CD4-positive, alpha-beta T cell (primary cell): ENCODE data around the gene PIK3R1. TPM values are rescaled to one million over a fixed set of nuclear protein-coding genes. Genes with fewer than 3 reads are reported as not detected.

Source experiments
- ATAC-seq: fragments of 200-7000 bp; cut with Tn5 transposase; one replicate; pipeline ENCODE4 v1.10.0; 2022; ENCODE audit warnings: mild to moderate bottlenecking; ENCODE audit not compliant: poor library complexity
- CTCF ChIA-PET: fragments of 350-600 bp; sonication (Branson Sonifier 250); formaldehyde crosslinking; loops from one replicate; lab custom pipeline; 2021; ENCODE audit warnings: antibody characterized with exemption, inconsistent platforms; lab: Charles Lee
- POLR2A ChIA-PET: fragments of 350-600 bp; sonication (Branson Sonifier 250); formaldehyde crosslinking; loops from one replicate; lab custom pipeline; 2021; ENCODE audit warnings: antibody characterized with exemption, inconsistent platforms; lab: Charles Lee
- DNase-seq, 14 experiments: peaks; one replicate each; pipeline ENCODE4 v3.0.0-alpha.2; 2013 to 2020; ENCODE audit warnings: mixed read lengths in 2 of 14
- H3K27ac ChIP-seq, 2 donors: one replicate each; pipeline versions ENCODE4 v1.5.1 to v1.7.0; 2013; ENCODE audit warnings: low read length in 2 of 2, low read depth in 1 of 2, mild to moderate bottlenecking in 1 of 2
- H3K27me3 ChIP-seq, 2 experiments: 1 replicate in 1 of 2; 2 replicates in 1 of 2; pipeline versions ENCODE4 v1.6.1 to v1.7.0; 2013; ENCODE audit warnings: low read length in 2 of 2, control low read depth in 1 of 2, mild to moderate bottlenecking in 1 of 2, moderate library complexity in 1 of 2; ENCODE audit not compliant: insufficient read depth in 2 of 2, control insufficient read depth in 1 of 2
- H3K36me3 ChIP-seq: one replicate; pipeline ENCODE4 v1.6.1; 2013; ENCODE audit warnings: low read length, control low read depth; ENCODE audit not compliant: insufficient read depth
- H3K4me1 ChIP-seq: one replicate; pipeline ENCODE4 v1.6.1; 2013; ENCODE audit warnings: low read length, control low read depth; ENCODE audit not compliant: insufficient read depth
- H3K4me3 ChIP-seq: one replicate; pipeline ENCODE4 v1.5.1; 2013; ENCODE audit warnings: mild to moderate bottlenecking, low read length, moderate library complexity
- H3K9me3 ChIP-seq, 2 experiments: 1 replicate in 1 of 2; 2 replicates in 1 of 2; pipeline versions ENCODE4 v1.6.1 to v1.7.0; 2013; ENCODE audit warnings: low read length in 2 of 2, mild to moderate bottlenecking in 2 of 2, control low read depth in 1 of 2, moderate library complexity in 1 of 2; ENCODE audit not compliant: control insufficient read depth in 1 of 2, insufficient read depth in 1 of 2
- H3K27ac Mint-ChIP-seq: one replicate; pipeline ENCODE4 v1.8.0; 2020; ENCODE audit warnings: mixed read lengths
- H3K27me3 Mint-ChIP-seq: one replicate; pipeline ENCODE4 v1.8.0; 2021; ENCODE audit warnings: mixed read lengths
- H3K36me3 Mint-ChIP-seq: one replicate; pipeline ENCODE4 v1.8.0; 2021; ENCODE audit warnings: low read depth, mixed read lengths
- H3K4me1 Mint-ChIP-seq: one replicate; pipeline ENCODE4 v1.8.0; 2021; ENCODE audit warnings: low read depth, mixed read lengths
- H3K4me3 Mint-ChIP-seq: one replicate; pipeline ENCODE4 v1.8.0; 2020; ENCODE audit warnings: mild to moderate bottlenecking, mixed read lengths
- H3K9me3 Mint-ChIP-seq: one replicate; pipeline ENCODE4 v1.8.0; 2020; ENCODE audit warnings: mixed read lengths
- intact Hi-C, 2 experiments: fragments of 100-400 bp; cut with DNase I in 1 of 2; cut with micrococcal nuclease in 1 of 2; formaldehyde crosslinking; loops; one replicate each; pipeline versions ENCODE4 v1.15.1 to v1.9.0; 2023 to 2025; cut with DNase I, micrococcal nuclease
- total RNA-seq, 174 experiments: library from RNA in 2 of 174; stranded (reverse) in 2 of 174; gene quantifications; one replicate each; pipeline ENCODE4 v1.2.3 and lab custom pipeline; 2021 to 2026
- TF ChIP-seq, protein P1 (sequence below): fragments of 200-600 bp; IDR thresholded peaks from one replicate; pipeline ENCODE4 v1.8.0; 2022; ENCODE audit warnings: antibody characterized with exemption, mild to moderate bottlenecking

The PIK3R1 gene
- total RNA-seq, 2 experiments from 2014 or later: 455 to 459 TPM

DNA sequence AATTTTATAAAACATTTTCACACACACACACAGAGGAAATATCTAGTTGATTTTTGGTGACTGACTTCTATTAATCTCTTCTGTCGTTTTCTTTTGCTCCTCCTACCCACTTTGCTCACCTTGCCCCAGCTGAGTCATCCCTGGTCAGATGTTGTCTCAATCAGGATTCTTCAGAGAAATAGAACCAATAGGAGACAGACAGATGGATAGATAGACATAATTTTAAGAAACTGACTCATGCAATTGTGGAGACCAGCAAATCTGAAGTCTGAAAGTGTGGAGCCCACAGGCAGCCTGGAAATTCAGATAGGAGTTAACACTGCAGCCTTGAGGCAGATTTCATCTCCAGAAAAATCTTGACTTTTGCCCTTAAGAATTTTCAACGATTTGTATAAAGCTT lies 37.0 kb upstream of the PIK3R1 start:
- H3K4me3 ChIP-seq: no peak overlapping the region
- ChIA-PET CTCF (no interaction called here), POLR2A (no interaction called here)
- ATAC-seq (no peak), DNase-seq (no peak)
- H3K27me3 ChIP-seq: no peaks in the 10 kb centered on the region
- H3K27ac ChIP-seq: no peak overlapping the region
- no peaks in the 10 kb centered on the region for H3K9me3 ChIP-seq
- TF ChIP-seq, protein P1, sequence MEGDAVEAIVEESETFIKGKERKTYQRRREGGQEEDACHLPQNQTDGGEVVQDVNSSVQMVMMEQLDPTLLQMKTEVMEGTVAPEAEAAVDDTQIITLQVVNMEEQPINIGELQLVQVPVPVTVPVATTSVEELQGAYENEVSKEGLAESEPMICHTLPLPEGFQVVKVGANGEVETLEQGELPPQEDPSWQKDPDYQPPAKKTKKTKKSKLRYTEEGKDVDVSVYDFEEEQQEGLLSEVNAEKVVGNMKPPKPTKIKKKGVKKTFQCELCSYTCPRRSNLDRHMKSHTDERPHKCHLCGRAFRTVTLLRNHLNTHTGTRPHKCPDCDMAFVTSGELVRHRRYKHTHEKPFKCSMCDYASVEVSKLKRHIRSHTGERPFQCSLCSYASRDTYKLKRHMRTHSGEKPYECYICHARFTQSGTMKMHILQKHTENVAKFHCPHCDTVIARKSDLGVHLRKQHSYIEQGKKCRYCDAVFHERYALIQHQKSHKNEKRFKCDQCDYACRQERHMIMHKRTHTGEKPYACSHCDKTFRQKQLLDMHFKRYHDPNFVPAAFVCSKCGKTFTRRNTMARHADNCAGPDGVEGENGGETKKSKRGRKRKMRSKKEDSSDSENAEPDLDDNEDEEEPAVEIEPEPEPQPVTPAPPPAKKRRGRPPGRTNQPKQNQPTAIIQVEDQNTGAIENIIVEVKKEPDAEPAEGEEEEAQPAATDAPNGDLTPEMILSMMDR: no peak
- no peaks in the 10 kb centered on the region for H3K27me3 Mint-ChIP-seq
- H3K36me3 ChIP-seq: no peaks in the 10 kb centered on the region
- intact Hi-C loops: no loop called here
- no peaks in the 10 kb centered on the region for H3K4me1 ChIP-seq
- no peak overlapping the region for H3K4me3 Mint-ChIP-seq
- no peaks in the 10 kb centered on the region for H3K36me3 Mint-ChIP-seq
- H3K4me1 Mint-ChIP-seq: no peaks in the 10 kb centered on the region
- H3K9me3 Mint-ChIP-seq: no peaks in the 10 kb centered on the region
- no peak overlapping the region for H3K27ac Mint-ChIP-seq

DNA sequence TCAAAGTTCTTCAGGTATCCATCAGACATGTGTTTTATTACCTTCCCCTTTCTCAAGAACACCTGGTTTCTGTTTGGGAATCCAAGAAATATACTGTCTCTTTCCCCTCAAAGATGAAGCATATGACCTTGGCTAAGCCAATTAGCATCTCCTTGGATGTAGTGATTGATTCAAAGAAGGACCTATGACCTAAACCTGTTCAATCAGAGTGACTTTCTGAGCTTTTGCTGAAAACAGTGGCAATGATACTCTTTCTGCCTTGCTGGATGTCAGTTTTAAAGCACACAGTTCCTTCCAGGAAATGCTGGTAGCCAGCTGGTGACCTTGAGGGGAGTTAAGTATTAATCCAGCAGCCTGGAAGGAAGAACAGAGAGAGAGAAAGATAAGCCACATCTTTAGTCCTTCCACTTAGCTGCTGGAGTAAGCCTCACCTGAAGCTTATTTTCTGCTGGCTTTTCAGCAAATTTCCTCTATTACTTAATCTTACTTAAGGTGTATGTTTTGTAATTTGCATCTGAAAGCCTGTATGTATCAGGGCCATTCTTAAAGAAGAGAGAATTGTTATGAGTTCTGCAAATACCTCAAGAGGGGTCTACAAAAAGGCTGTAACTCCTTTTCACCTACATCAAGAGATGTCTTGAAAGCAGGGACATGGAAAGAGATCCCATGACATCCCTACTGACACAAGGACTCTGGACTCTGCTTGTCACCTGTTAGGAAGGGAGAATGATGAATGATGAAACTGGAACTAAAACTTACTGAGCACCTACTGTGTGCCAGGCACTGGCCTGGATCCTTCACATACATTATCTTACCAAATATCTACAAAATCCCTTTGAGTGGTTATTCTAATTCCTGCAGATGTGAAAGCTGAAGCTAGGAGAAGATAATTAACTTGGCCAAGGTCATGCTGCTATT lies 35.2 kb upstream of the PIK3R1 start:
- TF ChIP-seq, protein P1: no peak
- Histone ChIP-seq H3K27ac (no peak overlapping the region), H3K36me3 (no peaks in the 10 kb centered on the region), H3K4me3 (no peak overlapping the region), H3K4me1 (no peaks in the 10 kb centered on the region), H3K9me3 (peaks cover 0 to under 1% of the 10 kb centered on the region in 2 experiments), H3K27me3 (no peaks in the 10 kb centered on the region)
- intact Hi-C loops: no loop called here
- no peaks in the 10 kb centered on the region for H3K36me3 Mint-ChIP-seq
- H3K9me3 Mint-ChIP-seq: no peaks in the 10 kb centered on the region
- no peaks in the 10 kb centered on the region for H3K27me3 Mint-ChIP-seq
- ChIA-PET POLR2A (no interaction called here), CTCF (no interaction called here)
- no peak overlapping the region for H3K4me3 Mint-ChIP-seq
- ATAC-seq (no peak), DNase-seq (no peak)
- H3K4me1 Mint-ChIP-seq: no peaks in the 10 kb centered on the region
- no peak overlapping the region for H3K27ac Mint-ChIP-seq

DNA sequence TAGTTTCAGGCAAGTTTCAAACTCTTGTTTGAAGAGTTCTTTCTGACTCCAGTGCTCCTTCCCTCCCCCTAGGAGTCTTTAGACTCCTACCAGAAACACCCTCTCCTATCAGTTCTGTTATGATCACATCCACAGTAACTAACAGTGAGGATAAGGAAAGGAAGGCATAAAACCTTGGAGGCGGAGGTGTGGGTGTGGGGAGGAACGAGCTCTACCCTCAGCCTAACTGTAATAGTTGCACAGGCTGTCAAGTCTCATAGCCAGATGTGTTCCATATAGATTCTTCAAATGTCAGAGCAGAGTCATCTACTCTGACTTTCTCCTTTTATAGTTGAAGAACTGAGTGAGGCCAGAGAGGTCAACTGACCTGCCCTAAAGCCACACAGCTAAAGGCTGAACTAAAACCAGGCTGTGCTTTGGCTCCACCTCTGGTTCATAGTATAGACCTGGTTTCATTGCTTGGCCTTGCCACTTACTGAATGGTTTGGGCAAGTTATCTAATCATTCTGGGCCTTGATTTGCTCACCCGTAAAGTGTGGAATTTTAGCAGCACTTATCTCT lies 34.4 kb upstream of the PIK3R1 start:
- Histone ChIP-seq H3K27ac (no peak overlapping the region), H3K4me3 (no peak overlapping the region), H3K4me1 (no peaks in the 10 kb centered on the region), H3K36me3 (no peaks in the 10 kb centered on the region), H3K9me3 (peaks cover 0 to 5% of the 10 kb centered on the region in 2 experiments), H3K27me3 (no peaks in the 10 kb centered on the region)
- H3K4me1 Mint-ChIP-seq: no peaks in the 10 kb centered on the region
- TF ChIP-seq, protein P1: no peak
- H3K27me3 Mint-ChIP-seq: no peaks in the 10 kb centered on the region
- ATAC-seq (no peak), DNase-seq (no peak)
- intact Hi-C loops: no loop called here
- ChIA-PET CTCF (no interaction called here), POLR2A (no interaction called here)
- no peak overlapping the region for H3K4me3 Mint-ChIP-seq
- H3K36me3 Mint-ChIP-seq: no peaks in the 10 kb centered on the region
- no peaks in the 10 kb centered on the region for H3K9me3 Mint-ChIP-seq
- H3K27ac Mint-ChIP-seq: no peak overlapping the region
